AG04450 (cell line): ENCODE data around the gene PLXNA4. TPM values are rescaled to one million over a fixed set of nuclear protein-coding genes. Genes with fewer than 3 reads are reported as not detected.

Source experiments
- CTCF ChIA-PET: fragments of 300-600, 350-600 bp; formaldehyde crosslinking; extraction: SDS; loops from one replicate; lab custom pipeline; 2022; ENCODE audit warnings: antibody characterized with exemption, inconsistent platforms; lab: Charles Lee
- POLR2A ChIA-PET: fragments of 350-600 bp; formaldehyde crosslinking; extraction: SDS; loops from one replicate; lab custom pipeline; 2021; ENCODE audit warnings: antibody characterized with exemption, inconsistent platforms; lab: Yijun Ruan, JAX
- DNase-seq: peaks from one replicate; pipeline ENCODE4 v3.0.0-alpha.2; 2011; ENCODE audit warnings: low read depth, low spot score
- H3K27ac ChIP-seq: one replicate; pipeline ENCODE4 v1.5.1; 2012; ENCODE audit warnings: low read depth, low read length, control low read depth
- H3K27me3 ChIP-seq: one replicate; pipeline ENCODE4 v1.6.0; 2012; ENCODE audit warnings: low read length; ENCODE audit not compliant: control insufficient read depth, insufficient read depth
- H3K4me3 ChIP-seq: 2 replicates; pipeline ENCODE4 v1.5.1; 2011; ENCODE audit warnings: mild to moderate bottlenecking, low read depth, low read length, control low read depth
- H3K9me3 ChIP-seq: 2 replicates; pipeline ENCODE4 v1.5.1; 2012; ENCODE audit warnings: low read length; ENCODE audit not compliant: control insufficient read depth, insufficient read depth
- polyA plus RNA-seq: library from polyadenylated mRNA; depleted of rRNA; stranded (reverse); fragments of >200 nt; gene quantifications from 2 replicates; pipeline ENCODE4 v1.2.3, GENCODE V29; 2011
- TF ChIP-seq, protein P1 (sequence below): IDR thresholded peaks from 2 replicates; pipeline ENCODE4 v1.5.1; 2011; ENCODE audit warnings: low read depth, low read length, control low read depth, inconsistent platforms

Gene PLXNA4
- polyA plus RNA-seq, 1 experiment, result 0.05 TPM

DNA sequence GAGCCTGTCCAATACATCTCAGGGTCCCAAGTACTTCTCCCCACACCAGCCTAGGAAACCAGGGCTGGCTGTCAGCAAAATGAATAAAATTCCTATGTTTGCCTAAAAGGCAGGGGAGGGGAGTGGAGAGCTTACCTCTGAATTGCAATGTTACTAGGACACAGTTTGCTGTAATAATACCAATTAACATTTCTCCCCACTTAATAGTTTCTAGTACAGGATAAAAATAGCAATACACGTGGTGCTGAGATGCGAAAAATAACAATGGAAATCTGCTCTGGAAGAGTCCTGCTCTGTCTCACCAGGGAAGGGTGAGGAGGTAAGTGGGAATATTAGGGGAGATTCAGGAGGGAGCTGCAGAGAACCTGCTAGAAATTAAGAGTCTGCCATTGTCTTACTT, 112.3 kb downstream of the PLXNA4 start:
- DNase-seq, result no peak
- no peak overlapping the region for H3K27ac ChIP-seq
- TF ChIP-seq, protein P1, sequence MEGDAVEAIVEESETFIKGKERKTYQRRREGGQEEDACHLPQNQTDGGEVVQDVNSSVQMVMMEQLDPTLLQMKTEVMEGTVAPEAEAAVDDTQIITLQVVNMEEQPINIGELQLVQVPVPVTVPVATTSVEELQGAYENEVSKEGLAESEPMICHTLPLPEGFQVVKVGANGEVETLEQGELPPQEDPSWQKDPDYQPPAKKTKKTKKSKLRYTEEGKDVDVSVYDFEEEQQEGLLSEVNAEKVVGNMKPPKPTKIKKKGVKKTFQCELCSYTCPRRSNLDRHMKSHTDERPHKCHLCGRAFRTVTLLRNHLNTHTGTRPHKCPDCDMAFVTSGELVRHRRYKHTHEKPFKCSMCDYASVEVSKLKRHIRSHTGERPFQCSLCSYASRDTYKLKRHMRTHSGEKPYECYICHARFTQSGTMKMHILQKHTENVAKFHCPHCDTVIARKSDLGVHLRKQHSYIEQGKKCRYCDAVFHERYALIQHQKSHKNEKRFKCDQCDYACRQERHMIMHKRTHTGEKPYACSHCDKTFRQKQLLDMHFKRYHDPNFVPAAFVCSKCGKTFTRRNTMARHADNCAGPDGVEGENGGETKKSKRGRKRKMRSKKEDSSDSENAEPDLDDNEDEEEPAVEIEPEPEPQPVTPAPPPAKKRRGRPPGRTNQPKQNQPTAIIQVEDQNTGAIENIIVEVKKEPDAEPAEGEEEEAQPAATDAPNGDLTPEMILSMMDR, result no peak
- H3K27me3 ChIP-seq, result no peaks in the 10 kb centered on the region
- CTCF ChIA-PET, result no interaction called here
- POLR2A ChIA-PET, result no interaction called here
- no peaks in the 10 kb centered on the region for H3K9me3 ChIP-seq
- no peak overlapping the region for H3K4me3 ChIP-seq

DNA sequence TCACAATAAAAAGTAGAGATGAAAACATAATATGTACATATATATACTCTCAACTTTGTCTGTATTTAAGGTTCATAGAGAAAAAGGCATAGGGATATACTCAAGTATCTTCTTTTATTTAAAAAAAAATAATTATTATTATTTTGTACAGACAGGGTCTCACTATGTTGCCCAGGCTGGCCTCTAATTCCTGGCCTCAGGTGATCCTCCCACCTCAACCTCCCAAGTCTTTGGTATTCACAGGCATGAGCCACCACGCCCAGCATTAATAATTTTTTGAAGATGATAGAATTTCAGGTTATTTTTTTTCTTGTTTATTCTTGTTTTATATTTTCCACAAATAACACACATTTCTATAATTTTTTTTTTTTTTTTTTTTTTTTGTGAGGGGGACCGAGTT, 113.8 kb downstream of the PLXNA4 start:
- POLR2A ChIA-PET, result no interaction called here
- Histone ChIP-seq H3K27ac (no peak overlapping the region), H3K9me3 (no peaks in the 10 kb centered on the region), H3K27me3 (peaks cover 3% of the 10 kb centered on the region), H3K4me3 (no peak overlapping the region)
- TF ChIP-seq, protein P1, result no peak
- CTCF ChIA-PET, result no interaction called here
- no peak for DNase-seq

DNA sequence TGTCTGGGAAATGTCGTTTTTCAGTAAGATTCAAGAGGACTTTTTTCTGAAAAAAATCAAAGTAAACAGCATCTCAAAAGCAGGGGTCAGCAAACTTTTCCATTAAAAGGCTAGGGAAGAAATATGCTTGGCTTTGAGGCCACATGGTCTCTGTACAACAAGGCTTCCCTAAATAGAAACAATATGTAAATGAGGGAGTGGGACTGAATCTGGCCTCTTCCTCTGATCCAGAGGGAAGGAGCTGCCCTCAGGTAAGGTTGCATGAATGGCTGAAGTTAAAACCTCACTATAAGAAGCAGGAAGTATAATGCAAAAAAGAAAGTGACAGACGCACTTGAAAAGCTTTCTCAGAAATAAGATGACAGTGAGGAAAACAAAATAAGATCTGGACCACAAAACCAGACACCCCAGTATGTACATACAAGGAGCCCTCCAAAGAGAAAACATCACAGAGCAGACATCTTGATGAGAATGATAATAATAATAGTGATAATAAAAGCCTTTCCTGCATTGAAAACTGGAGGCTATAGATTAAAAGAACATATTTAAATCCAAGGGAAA, 115.2 kb downstream of the PLXNA4 start:
- POLR2A ChIA-PET, result no interaction called here
- Histone ChIP-seq H3K9me3 (no peaks in the 10 kb centered on the region), H3K27me3 (peaks cover 3% of the 10 kb centered on the region), H3K27ac (no peak overlapping the region), H3K4me3 (no peak overlapping the region)
- DNase-seq, result no peak
- CTCF ChIA-PET, result no interaction called here
- TF ChIP-seq, protein P1, result no peak

DNA sequence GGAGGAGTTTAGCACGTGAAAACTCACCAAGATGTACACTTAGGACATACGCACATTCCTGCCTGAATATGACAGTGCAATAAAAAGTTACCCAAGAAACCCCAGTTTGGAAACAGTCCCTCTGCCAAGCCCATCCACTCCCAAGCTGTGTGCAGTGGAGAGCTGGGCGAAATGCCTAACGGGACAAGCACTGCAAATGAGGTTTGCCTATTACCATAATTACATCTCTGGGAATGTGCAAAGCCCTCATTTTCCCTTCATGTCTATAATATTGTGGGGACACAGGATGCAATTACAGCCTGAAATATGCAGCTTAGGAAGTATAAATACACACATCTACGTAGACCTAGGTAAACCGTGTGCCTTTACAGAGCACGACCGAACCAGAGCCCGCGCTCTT, 117.5 kb downstream of the PLXNA4 start:
- H3K27me3 ChIP-seq, result peaks cover 3% of the 10 kb centered on the region
- no peaks in the 10 kb centered on the region for H3K9me3 ChIP-seq
- POLR2A ChIA-PET, result no interaction called here
- H3K4me3 ChIP-seq, result no peak overlapping the region
- H3K27ac ChIP-seq, result no peak overlapping the region
- CTCF ChIA-PET, result no interaction called here
- no peak for DNase-seq
- TF ChIP-seq, protein P1, result no peak

DNA sequence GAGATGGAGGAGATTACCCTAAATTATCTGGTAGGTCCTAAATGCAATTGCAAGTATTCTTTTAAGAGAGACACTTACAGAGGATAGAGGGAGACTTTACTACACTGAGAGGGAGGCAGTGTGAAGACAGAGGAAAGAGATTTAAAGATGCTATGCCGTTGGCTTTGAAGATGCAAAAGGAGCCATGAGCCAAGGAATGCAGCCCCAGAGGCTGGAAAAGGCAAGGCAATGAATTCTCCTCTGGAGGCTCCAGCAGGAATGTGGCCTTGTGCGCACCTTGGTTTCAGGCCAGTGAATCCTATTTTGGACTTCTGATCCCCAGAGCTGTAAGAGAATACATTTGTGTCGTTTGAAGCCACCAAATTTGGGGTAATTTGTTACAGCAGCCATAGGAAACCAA, 118.6 kb downstream of the PLXNA4 start:
- no peak overlapping the region for H3K4me3 ChIP-seq
- TF ChIP-seq, protein P1, result no peak
- POLR2A ChIA-PET, result no interaction called here
- DNase-seq, result no peak
- CTCF ChIA-PET, result no interaction called here
- no peak overlapping the region for H3K27ac ChIP-seq
- peaks cover 3% of the 10 kb centered on the region for H3K27me3 ChIP-seq
- H3K9me3 ChIP-seq, result no peaks in the 10 kb centered on the region
